GM23248 (cell line): ENCODE measurements around the gene SLC2A6. TPM values are rescaled to one million over a fixed set of nuclear protein-coding genes. Genes with fewer than 3 reads are reported as not detected.

Source experiments
- DNase-seq: peaks from one replicate; pipeline ENCODE4 v3.0.0-alpha.2; 2015
- H2AFZ ChIP-seq: fragments of 200-600 bp; sonication (generic); 2 replicates; pipeline ENCODE4 v1.6.1; 2016; ENCODE audit warnings: antibody characterized with exemption
- H3F3A ChIP-seq: fragments of 200-600 bp; sonication (generic); 2 replicates; pipeline ENCODE4 v1.6.1; 2016; ENCODE audit warnings: mild to moderate bottlenecking, antibody characterized with exemption, mixed run types; ENCODE audit not compliant: insufficient read depth
- H3K27ac ChIP-seq: fragments of 200-600 bp; sonication (generic); 2 replicates; pipeline ENCODE4 v1.5.1; 2016; ENCODE audit warnings: mild to moderate bottlenecking
- H3K27me3 ChIP-seq: fragments of 200-600 bp; sonication (generic); replicated peaks from 2 replicates; pipeline ENCODE4 v1.6.1; 2016; ENCODE audit warnings: mild to moderate bottlenecking; ENCODE audit not compliant: insufficient read depth
- H3K36me3 ChIP-seq: fragments of 200-600 bp; sonication (generic); 2 replicates; pipeline ENCODE4 v1.6.1; 2016; ENCODE audit warnings: low read depth, mild to moderate bottlenecking
- H3K4me1 ChIP-seq: fragments of 200-600 bp; sonication (generic); 2 replicates; pipeline ENCODE4 v1.6.1; 2016; ENCODE audit warnings: mild to moderate bottlenecking; ENCODE audit not compliant: insufficient read depth
- H3K4me2 ChIP-seq: fragments of 200-600 bp; sonication (generic); one replicate; pipeline ENCODE4 v1.6.1; 2016; ENCODE audit warnings: mild to moderate bottlenecking; ENCODE audit not compliant: unreplicated experiment
- H3K4me3 ChIP-seq: fragments of 200-600 bp; sonication (generic); 2 replicates; pipeline ENCODE4 v1.5.1; 2016; ENCODE audit warnings: mild to moderate bottlenecking
- H3K79me2 ChIP-seq: fragments of 200-600 bp; sonication (generic); 2 replicates; pipeline ENCODE4 v1.6.1; 2016; ENCODE audit warnings: mild to moderate bottlenecking; ENCODE audit not compliant: insufficient read depth
- H3K9ac ChIP-seq: fragments of 200-600 bp; sonication (generic); 2 replicates; pipeline ENCODE4 v1.6.1; 2016; ENCODE audit warnings: mild to moderate bottlenecking
- H3K9me2 ChIP-seq: fragments of 200-600 bp; sonication (generic); 2 replicates; pipeline ENCODE4 v1.6.1; 2016; ENCODE audit warnings: mixed run types, mild to moderate bottlenecking, moderate library complexity; ENCODE audit not compliant: insufficient read depth
- H3K9me3 ChIP-seq: fragments of 200-600 bp; sonication (generic); one replicate; pipeline ENCODE4 v1.6.1; 2017; ENCODE audit warnings: low read depth
- H4K20me1 ChIP-seq: fragments of 200-600 bp; sonication (generic); 2 replicates; pipeline ENCODE4 v1.6.0; 2016; ENCODE audit not compliant: insufficient read depth
- EZH2 ChIP-seq: fragments of 200-600 bp; sonication (generic); IDR thresholded peaks from 2 replicates; pipeline ENCODE4 v1.6.1; 2018; ENCODE audit warnings: antibody characterized with exemption, mild to moderate bottlenecking; ENCODE audit not compliant: insufficient read depth, poor library complexity, severe bottlenecking
- EZH2phosphoT487 ChIP-seq: fragments of 200-600 bp; sonication (generic); IDR thresholded peaks from 2 replicates; pipeline ENCODE4 v1.6.1; 2018; ENCODE audit warnings: antibody characterized with exemption, moderate library complexity, mild to moderate bottlenecking, low read depth; ENCODE audit not compliant: insufficient read depth
- WGBS, 2 experiments: methylation state at CpG; one replicate each; pipeline ENCODE4 v1.1.6; 2015 to 2017; ENCODE audit warnings: low lambda C conversion rate in 2 of 2, low coverage in 1 of 2; ENCODE audit errors: missing lambda C conversion rate in 2 of 2; 5-methylcytosine and 5-hydroxymethylcytosine counted together
- in situ Hi-C: fragments of 300-500 bp; cut with MboI; formaldehyde crosslinking; loops from 2 replicates; pipeline ENCODE4 v1.15.0; 2020
- polyA plus RNA-seq: library from polyadenylated mRNA; unstranded; fragments of >200 nt; fragmentation: Nextera tagmentation; extraction: Ambion mirVana; gene quantifications from 2 replicates; pipeline ENCODE4 v1.2.1, GENCODE V29; 2016
- total RNA-seq: library from RNA; depleted of rRNA; stranded (reverse); fragments of >200 nt; shearing (Covaris generic); gene quantifications from 2 replicates; pipeline ENCODE4 v1.2.3, GENCODE V29; 2014

Gene SLC2A6
- total and polyA plus RNA-seq, 2 experiments from 2014 or later: 6.8 to 12.0 TPM

DNA sequence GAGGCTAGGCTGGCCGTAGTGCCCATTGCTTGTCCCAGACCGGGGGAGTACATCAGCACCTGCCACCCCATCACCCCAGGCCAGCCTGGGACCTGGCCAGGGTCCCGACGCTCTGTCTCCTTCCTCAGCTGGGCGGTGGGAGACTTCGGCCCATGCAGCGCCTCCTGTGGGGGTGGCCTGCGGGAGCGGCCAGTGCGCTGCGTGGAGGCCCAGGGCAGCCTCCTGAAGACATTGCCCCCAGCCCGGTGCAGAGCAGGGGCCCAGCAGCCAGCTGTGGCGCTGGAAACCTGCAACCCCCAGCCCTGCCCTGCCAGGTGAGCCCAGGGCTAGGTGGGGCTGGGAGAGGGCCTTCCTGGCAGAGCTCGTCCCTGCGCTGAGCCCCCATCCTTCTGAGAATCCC lies 35.7 kb downstream of the SLC2A6 start:
- Histone ChIP-seq H3K9ac (no peak overlapping the region), H3F3A (no peaks in the 10 kb centered on the region), H3K9me3 (no peaks in the 10 kb centered on the region), H3K36me3 (no peaks in the 10 kb centered on the region), H3K4me1 (no peaks in the 10 kb centered on the region), H3K4me2 (no peak overlapping the region), H3K27me3 (no peaks in the 10 kb centered on the region), H2AFZ (no peak overlapping the region), H3K9me2 (no peaks in the 10 kb centered on the region), H3K79me2 (no peaks in the 10 kb centered on the region), H4K20me1 (no peaks in the 10 kb centered on the region), H3K4me3 (no peak overlapping the region), H3K27ac (no peak overlapping the region)
- in situ Hi-C loops: no loop called here
- 92% methylated on average over 12 to 15 of the region's 15 CpGs for WGBS, 2 experiments
- no peak for TF ChIP-seq EZH2phosphoT487
- no peak for TF ChIP-seq EZH2
- no peak for DNase-seq

DNA sequence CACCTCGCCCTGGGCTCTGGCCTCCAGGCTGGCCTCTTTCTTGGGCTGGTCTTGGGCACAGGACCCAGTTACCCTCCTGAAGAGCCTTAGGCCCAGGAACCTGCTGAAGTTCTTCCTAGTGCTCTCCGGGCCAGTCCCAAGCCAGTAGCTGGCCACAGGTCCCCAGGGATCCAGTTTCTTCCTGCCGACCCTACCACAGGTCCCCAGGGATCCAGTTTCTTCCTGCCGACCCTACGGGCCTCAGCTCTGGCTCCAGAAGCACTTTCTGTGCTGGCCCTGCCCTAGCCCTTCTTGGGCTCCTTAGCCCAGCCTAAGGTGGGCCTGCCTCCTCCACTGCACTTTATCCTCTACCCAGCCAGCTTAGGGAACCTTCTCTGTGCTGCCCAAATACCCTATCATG lies 37.3 kb downstream of the SLC2A6 start:
- WGBS, 2 experiments: 59 to 69% methylated on average over 5 of the region's 5 CpGs

DNA sequence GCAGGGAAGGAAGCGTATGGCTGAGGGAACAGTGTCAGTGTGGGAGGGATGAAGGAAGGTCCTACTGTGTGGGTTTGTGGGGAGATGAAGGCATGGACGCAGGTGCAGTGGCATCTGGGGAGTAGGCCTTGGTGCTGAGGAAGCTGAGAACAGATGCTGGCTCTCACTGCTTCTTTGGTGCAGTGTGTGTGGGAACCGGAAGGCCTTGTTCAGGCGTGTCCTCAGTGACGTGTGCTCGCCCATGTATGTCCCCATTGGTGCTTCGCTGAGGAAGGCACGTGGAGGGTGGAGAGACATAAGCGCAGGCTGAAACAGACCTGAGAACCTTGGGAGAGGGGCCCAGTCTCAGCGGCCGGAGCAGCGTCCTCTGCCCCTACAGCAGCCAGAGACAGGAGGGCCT lies 38.0 kb downstream of the SLC2A6 start:
- no peak for DNase-seq
- in situ Hi-C loops: no loop called here
- no peak overlapping the region for H3K9ac ChIP-seq
- no peak overlapping the region for H3K4me3 ChIP-seq
- H3K4me2 ChIP-seq: no peak overlapping the region
- no peaks in the 10 kb centered on the region for H3F3A ChIP-seq
- H2AFZ ChIP-seq: no peak overlapping the region
- H4K20me1 ChIP-seq: no peaks in the 10 kb centered on the region
- no peaks in the 10 kb centered on the region for H3K36me3 ChIP-seq
- no peaks in the 10 kb centered on the region for H3K27me3 ChIP-seq
- TF ChIP-seq EZH2 (no peak), EZH2phosphoT487 (no peak)
- no peaks in the 10 kb centered on the region for H3K4me1 ChIP-seq
- no peaks in the 10 kb centered on the region for H3K9me3 ChIP-seq
- 81 to 85% methylated on average over 9 to 12 of the region's 12 CpGs for WGBS, 2 experiments
- H3K79me2 ChIP-seq: no peaks in the 10 kb centered on the region
- H3K9me2 ChIP-seq: no peaks in the 10 kb centered on the region
- H3K27ac ChIP-seq: no peak overlapping the region

More for the DNA sequence above, 37.3 kb downstream of the SLC2A6 start:
- Histone ChIP-seq H3K4me2 (no peak overlapping the region), H3K27ac (no peak overlapping the region), H3F3A (no peaks in the 10 kb centered on the region), H3K9me3 (no peaks in the 10 kb centered on the region), H3K79me2 (no peaks in the 10 kb centered on the region), H3K27me3 (no peaks in the 10 kb centered on the region), H3K4me3 (no peak overlapping the region), H3K36me3 (no peaks in the 10 kb centered on the region), H3K9ac (no peak overlapping the region), H2AFZ (no peak overlapping the region), H3K9me2 (no peaks in the 10 kb centered on the region), H3K4me1 (no peaks in the 10 kb centered on the region), H4K20me1 (no peaks in the 10 kb centered on the region)
- in situ Hi-C loops: no loop called here
- TF ChIP-seq EZH2: no peak
- no peak for TF ChIP-seq EZH2phosphoT487
- DNase-seq: no peak

DNA sequence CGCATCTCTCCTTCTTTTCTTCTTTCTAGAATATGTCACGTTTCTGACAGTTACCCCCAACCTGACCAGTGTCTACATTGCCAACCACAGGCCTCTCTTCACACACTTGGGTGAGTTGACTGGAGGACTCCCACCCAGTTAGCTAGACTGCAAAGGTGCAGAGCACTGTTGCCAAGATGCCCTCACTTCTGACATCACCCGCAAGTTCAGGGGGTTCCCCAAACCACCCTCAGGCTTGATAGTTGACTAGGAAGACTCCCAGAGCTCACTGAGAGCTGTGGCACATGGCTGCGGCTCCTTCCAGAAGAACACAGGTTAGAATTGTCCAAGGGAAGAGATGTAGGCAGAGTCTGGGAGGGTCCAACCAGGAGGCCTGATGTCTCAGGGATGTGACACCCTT lies 39.6 kb downstream of the SLC2A6 start:
- WGBS, 2 experiments: 73 to 76% methylated on average over 4 of the region's 4 CpGs
- no peaks in the 10 kb centered on the region for H3K9me3 ChIP-seq
- no peaks in the 10 kb centered on the region for H4K20me1 ChIP-seq
- no peak overlapping the region for H2AFZ ChIP-seq
- H3K4me1 ChIP-seq: no peaks in the 10 kb centered on the region
- H3K27me3 ChIP-seq: no peaks in the 10 kb centered on the region
- in situ Hi-C loops: no loop called here
- no peak overlapping the region for H3K9ac ChIP-seq
- H3K4me3 ChIP-seq: no peak overlapping the region
- H3K36me3 ChIP-seq: no peaks in the 10 kb centered on the region
- TF ChIP-seq EZH2 (no peak), EZH2phosphoT487 (no peak)
- H3K27ac ChIP-seq: no peak overlapping the region
- no peaks in the 10 kb centered on the region for H3K9me2 ChIP-seq
- H3K4me2 ChIP-seq: no peak overlapping the region
- H3K79me2 ChIP-seq: no peaks in the 10 kb centered on the region
- no peaks in the 10 kb centered on the region for H3F3A ChIP-seq
- DNase-seq: no peak
